ENCODE results near the gene RABGAP1L.
"Not testable (repeated sequence)": the region's sequence is repeated elsewhere in the genome, so short reads cannot be mapped to it uniquely, and the experiment has no call there.

RABGAP1L gene

GRCh38 chr1:174315239-174315638 is 155.9 kb downstream of the RABGAP1L start:
- no peaks in the 10 kb centered on the region for H3K4me1 ChIP-seq (ENCODE audit: control insufficient read depth, insufficient read depth, low read length, poor library complexity, severe bottlenecking)
- peaks cover 5% of the 10 kb centered on the region for H3K9me3 ChIP-seq (ENCODE audit: control insufficient read depth, low read length)

GRCh38 chr1:174320897-174321296 is 161.6 kb downstream of the RABGAP1L start:
- not testable (repeated sequence) for H3K4me1 ChIP-seq (ENCODE audit: control insufficient read depth, insufficient read depth, low read length, poor library complexity, severe bottlenecking); H3K27ac ChIP-seq (ENCODE audit: insufficient read depth, low read length, poor library complexity, severe bottlenecking); H3K27me3 ChIP-seq (replicated peaks; ENCODE audit: control insufficient read depth, insufficient read depth, low read length, poor library complexity, severe bottlenecking); DNase-seq; H3K4me3 ChIP-seq (ENCODE audit: insufficient read depth, low read depth, low read length, poor library complexity, severe bottlenecking); H3K9me3 ChIP-seq (ENCODE audit: control insufficient read depth, low read length)
- peaks cover 14% of the 10 kb centered on the region for H3K36me3 ChIP-seq (ENCODE audit: control insufficient read depth, insufficient read depth, low read length)

More at GRCh38 chr1:174315239-174315638, 155.9 kb downstream of the RABGAP1L start:
- Histone ChIP-seq H3K4me3 (ENCODE audit: insufficient read depth, low read depth, low read length, poor library complexity, severe bottlenecking) (no peak overlapping the region), H3K27me3 (replicated peaks; ENCODE audit: control insufficient read depth, insufficient read depth, low read length, poor library complexity, severe bottlenecking) (no peaks in the 10 kb centered on the region), H3K36me3 (ENCODE audit: control insufficient read depth, insufficient read depth, low read length) (peaks cover 3% of the 10 kb centered on the region), H3K27ac (ENCODE audit: insufficient read depth, low read length, poor library complexity, severe bottlenecking) (no peak overlapping the region)
- no peak for DNase-seq

- H3K9me3 ChIP-seq (ENCODE audit: control insufficient read depth, low read length): peaks cover 5% of the 10 kb centered on the region
- no peak for DNase-seq
Measured at GRCh38 chr1:174322202-174322862, 163.0 kb downstream of the RABGAP1L start.

GRCh38 chr1:174324493-174324892 is 165.2 kb downstream of the RABGAP1L start:
- Histone ChIP-seq H3K27ac (ENCODE audit: insufficient read depth, low read length, poor library complexity, severe bottlenecking) (no peak overlapping the region), H3K4me3 (ENCODE audit: insufficient read depth, low read depth, low read length, poor library complexity, severe bottlenecking) (no peak overlapping the region), H3K36me3 (ENCODE audit: control insufficient read depth, insufficient read depth, low read length) (peaks cover 14% of the 10 kb centered on the region), H3K4me1 (ENCODE audit: control insufficient read depth, insufficient read depth, low read length, poor library complexity, severe bottlenecking) (no peaks in the 10 kb centered on the region), H3K27me3 (replicated peaks; ENCODE audit: control insufficient read depth, insufficient read depth, low read length, poor library complexity, severe bottlenecking) (no peaks in the 10 kb centered on the region), H3K9me3 (ENCODE audit: control insufficient read depth, low read length) (peaks cover 5% of the 10 kb centered on the region)
- DNase-seq: no peak

More at GRCh38 chr1:174322202-174322862, 163.0 kb downstream of the RABGAP1L start:
- Histone ChIP-seq H3K27ac (ENCODE audit: insufficient read depth, low read length, poor library complexity, severe bottlenecking) (no peak overlapping the region), H3K27me3 (replicated peaks; ENCODE audit: control insufficient read depth, insufficient read depth, low read length, poor library complexity, severe bottlenecking) (no peaks in the 10 kb centered on the region), H3K36me3 (ENCODE audit: control insufficient read depth, insufficient read depth, low read length) (peaks cover 14% of the 10 kb centered on the region), H3K4me3 (ENCODE audit: insufficient read depth, low read depth, low read length, poor library complexity, severe bottlenecking) (no peak overlapping the region), H3K4me1 (ENCODE audit: control insufficient read depth, insufficient read depth, low read length, poor library complexity, severe bottlenecking) (no peaks in the 10 kb centered on the region)

DNA sequence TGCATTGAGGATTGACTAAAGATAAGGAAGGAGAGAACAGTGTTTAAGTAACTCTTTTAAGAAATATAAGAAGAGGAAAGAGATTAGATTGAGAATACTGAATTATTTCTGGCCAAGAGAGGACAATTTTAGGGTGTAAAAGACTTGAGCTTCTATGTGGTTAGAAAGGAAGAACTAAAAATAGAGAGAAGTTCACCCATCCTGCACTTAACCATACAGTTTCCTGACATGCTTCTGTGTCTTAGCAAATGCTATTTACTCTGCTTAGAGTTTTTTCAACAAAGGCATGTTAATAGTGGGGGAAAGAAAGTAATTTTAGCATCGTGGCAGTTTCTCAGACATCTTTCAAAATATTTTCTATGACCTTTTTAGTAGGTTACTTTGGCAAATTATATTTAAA is 165.6 kb downstream of the RABGAP1L start:
- Histone ChIP-seq H3K9me3 (ENCODE audit: control insufficient read depth, low read length) (peaks cover 5% of the 10 kb centered on the region), H3K4me3 (ENCODE audit: insufficient read depth, low read depth, low read length, poor library complexity, severe bottlenecking) (no peak overlapping the region), H3K27me3 (replicated peaks; ENCODE audit: control insufficient read depth, insufficient read depth, low read length, poor library complexity, severe bottlenecking) (no peaks in the 10 kb centered on the region), H3K4me1 (ENCODE audit: control insufficient read depth, insufficient read depth, low read length, poor library complexity, severe bottlenecking) (no peaks in the 10 kb centered on the region), H3K27ac (ENCODE audit: insufficient read depth, low read length, poor library complexity, severe bottlenecking) (no peak overlapping the region), H3K36me3 (ENCODE audit: control insufficient read depth, insufficient read depth, low read length) (peaks cover 14% of the 10 kb centered on the region)
- no peak for DNase-seq

- Histone ChIP-seq H3K4me3 (ENCODE audit: insufficient read depth, low read depth, low read length, poor library complexity, severe bottlenecking) (no peak overlapping the region), H3K27me3 (replicated peaks; ENCODE audit: control insufficient read depth, insufficient read depth, low read length, poor library complexity, severe bottlenecking) (no peaks in the 10 kb centered on the region), H3K9me3 (ENCODE audit: control insufficient read depth, low read length) (peaks cover 5% of the 10 kb centered on the region), H3K4me1 (ENCODE audit: control insufficient read depth, insufficient read depth, low read length, poor library complexity, severe bottlenecking) (no peaks in the 10 kb centered on the region), H3K27ac (ENCODE audit: insufficient read depth, low read length, poor library complexity, severe bottlenecking) (no peak overlapping the region), H3K36me3 (ENCODE audit: control insufficient read depth, insufficient read depth, low read length) (peaks cover 14% of the 10 kb centered on the region)
- DNase-seq: no peak
Measured at GRCh38 chr1:174326278-174326677, 167.0 kb downstream of the RABGAP1L start.

DNA sequence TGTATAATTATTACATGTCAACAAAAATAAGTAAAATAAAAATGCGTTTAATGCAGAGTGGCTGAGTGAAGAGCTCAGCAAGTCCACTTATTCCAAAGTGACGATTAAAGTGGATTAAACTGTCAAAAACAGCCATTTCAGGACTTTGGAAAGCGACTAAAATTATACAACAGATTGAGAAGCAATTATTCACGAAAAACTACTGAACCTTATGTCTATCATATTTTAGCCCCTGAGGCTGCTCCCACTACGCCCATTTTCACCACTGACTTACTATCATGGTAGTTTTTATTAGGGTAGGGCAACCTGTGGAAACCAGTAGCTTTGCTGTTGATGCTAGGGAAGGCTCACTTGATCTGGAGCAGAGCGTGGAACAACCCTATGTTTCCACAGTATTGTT is 174.1 kb downstream of the RABGAP1L start:
- Histone ChIP-seq H3K27ac (ENCODE audit: insufficient read depth, low read length, poor library complexity, severe bottlenecking) (no peak overlapping the region), H3K9me3 (ENCODE audit: control insufficient read depth, low read length) (no peaks in the 10 kb centered on the region), H3K4me1 (ENCODE audit: control insufficient read depth, insufficient read depth, low read length, poor library complexity, severe bottlenecking) (no peaks in the 10 kb centered on the region), H3K27me3 (replicated peaks; ENCODE audit: control insufficient read depth, insufficient read depth, low read length, poor library complexity, severe bottlenecking) (no peaks in the 10 kb centered on the region), H3K4me3 (ENCODE audit: insufficient read depth, low read depth, low read length, poor library complexity, severe bottlenecking) (no peak overlapping the region), H3K36me3 (ENCODE audit: control insufficient read depth, insufficient read depth, low read length) (no peaks in the 10 kb centered on the region)
- DNase-seq: no peak

GRCh38 chr1:174337000-174337681 is 177.8 kb downstream of the RABGAP1L start:
- Histone ChIP-seq H3K4me3 (ENCODE audit: insufficient read depth, low read depth, low read length, poor library complexity, severe bottlenecking) (no peak overlapping the region), H3K9me3 (ENCODE audit: control insufficient read depth, low read length) (no peaks in the 10 kb centered on the region), H3K36me3 (ENCODE audit: control insufficient read depth, insufficient read depth, low read length) (no peaks in the 10 kb centered on the region), H3K27ac (ENCODE audit: insufficient read depth, low read length, poor library complexity, severe bottlenecking) (no peak overlapping the region), H3K27me3 (replicated peaks; ENCODE audit: control insufficient read depth, insufficient read depth, low read length, poor library complexity, severe bottlenecking) (no peaks in the 10 kb centered on the region), H3K4me1 (ENCODE audit: control insufficient read depth, insufficient read depth, low read length, poor library complexity, severe bottlenecking) (no peaks in the 10 kb centered on the region)
- DNase-seq: no peak

DNA sequence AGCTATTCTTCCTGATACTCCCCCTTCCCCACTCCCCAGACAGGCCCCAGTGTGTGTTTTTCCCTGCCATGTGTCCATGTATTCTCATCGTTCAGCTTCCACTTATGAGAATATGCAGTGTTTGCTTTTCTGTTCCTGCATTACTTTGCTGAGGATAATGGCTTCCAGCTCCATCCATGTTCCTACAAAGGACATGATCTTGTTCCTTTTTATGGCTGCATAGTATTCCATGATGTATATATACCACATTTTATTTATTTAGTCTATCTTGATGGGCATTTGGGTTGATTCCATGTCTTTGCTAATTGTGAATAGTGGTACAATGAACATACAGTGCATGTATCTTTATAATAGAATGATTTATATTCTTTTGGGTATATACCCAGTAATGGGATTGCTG is 181.1 kb downstream of the RABGAP1L start:
- H3K27ac ChIP-seq (ENCODE audit: insufficient read depth, low read length, poor library complexity, severe bottlenecking); H3K4me3 ChIP-seq (ENCODE audit: insufficient read depth, low read depth, low read length, poor library complexity, severe bottlenecking); H3K36me3 ChIP-seq (ENCODE audit: control insufficient read depth, insufficient read depth, low read length); H3K4me1 ChIP-seq (ENCODE audit: control insufficient read depth, insufficient read depth, low read length, poor library complexity, severe bottlenecking); DNase-seq; H3K27me3 ChIP-seq (replicated peaks; ENCODE audit: control insufficient read depth, insufficient read depth, low read length, poor library complexity, severe bottlenecking); H3K9me3 ChIP-seq (ENCODE audit: control insufficient read depth, low read length): not testable (repeated sequence)

DNA sequence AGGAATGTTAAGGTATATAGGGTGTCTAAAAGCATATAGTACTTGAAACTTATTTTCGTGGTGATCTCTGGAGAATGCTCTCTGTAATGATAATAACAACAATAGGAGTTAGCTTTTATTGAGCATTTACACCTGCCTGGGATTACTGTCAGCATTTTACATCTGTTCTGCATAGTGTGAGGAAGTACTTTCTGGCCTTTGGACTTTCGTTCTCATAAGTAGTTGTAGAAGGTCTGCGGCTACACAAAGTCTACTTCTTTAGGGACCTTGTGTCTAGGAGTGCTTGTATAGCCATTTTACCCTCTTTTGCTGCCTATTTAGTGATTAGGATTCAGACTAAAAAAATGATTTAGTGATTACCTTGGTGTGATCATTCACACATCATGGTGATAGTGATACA is 184.8 kb downstream of the RABGAP1L start:
- no peak for DNase-seq
- Histone ChIP-seq H3K9me3 (ENCODE audit: control insufficient read depth, low read length) (no peaks in the 10 kb centered on the region), H3K27ac (ENCODE audit: insufficient read depth, low read length, poor library complexity, severe bottlenecking) (no peak overlapping the region), H3K27me3 (replicated peaks; ENCODE audit: control insufficient read depth, insufficient read depth, low read length, poor library complexity, severe bottlenecking) (no peaks in the 10 kb centered on the region), H3K36me3 (ENCODE audit: control insufficient read depth, insufficient read depth, low read length) (no peaks in the 10 kb centered on the region), H3K4me3 (ENCODE audit: insufficient read depth, low read depth, low read length, poor library complexity, severe bottlenecking) (no peak overlapping the region), H3K4me1 (ENCODE audit: control insufficient read depth, insufficient read depth, low read length, poor library complexity, severe bottlenecking) (no peaks in the 10 kb centered on the region)

All from effector memory CD4-positive, alpha-beta T cell (primary cell).